ENCODE results near the gene SENP7.
A peak's percentile ranks its signal among the peaks of the same experiment; 100 is the strongest.
"Not testable (repeated sequence)": the region's sequence is repeated elsewhere in the genome, so short reads cannot be mapped to it uniquely, and the experiment has no call there.

SENP7 gene

DNA sequence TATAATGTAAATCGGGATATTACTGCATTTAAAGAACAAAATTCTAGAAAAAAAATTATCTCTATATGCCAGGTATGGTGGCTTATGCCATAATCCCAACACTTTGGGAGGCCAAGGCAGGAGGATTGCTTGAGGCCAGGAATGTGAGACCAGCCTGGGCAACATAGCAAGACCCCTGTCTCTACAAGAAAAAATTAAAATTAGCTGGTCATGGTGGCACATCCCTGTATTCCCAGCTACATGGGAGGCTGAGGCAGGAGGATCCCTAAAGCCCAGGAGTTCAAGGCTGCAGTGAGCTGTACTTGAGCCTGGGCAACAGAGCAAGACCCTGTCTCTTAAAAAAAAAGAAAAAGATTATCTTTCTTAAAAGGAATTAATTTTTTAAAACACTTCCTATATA lies 12.8 kb downstream of the SENP7 start:
- no peak overlapping the region for H3K4me3 ChIP-seq (ENCODE audit: low read length)
- TF ChIP-seq, protein P1, sequence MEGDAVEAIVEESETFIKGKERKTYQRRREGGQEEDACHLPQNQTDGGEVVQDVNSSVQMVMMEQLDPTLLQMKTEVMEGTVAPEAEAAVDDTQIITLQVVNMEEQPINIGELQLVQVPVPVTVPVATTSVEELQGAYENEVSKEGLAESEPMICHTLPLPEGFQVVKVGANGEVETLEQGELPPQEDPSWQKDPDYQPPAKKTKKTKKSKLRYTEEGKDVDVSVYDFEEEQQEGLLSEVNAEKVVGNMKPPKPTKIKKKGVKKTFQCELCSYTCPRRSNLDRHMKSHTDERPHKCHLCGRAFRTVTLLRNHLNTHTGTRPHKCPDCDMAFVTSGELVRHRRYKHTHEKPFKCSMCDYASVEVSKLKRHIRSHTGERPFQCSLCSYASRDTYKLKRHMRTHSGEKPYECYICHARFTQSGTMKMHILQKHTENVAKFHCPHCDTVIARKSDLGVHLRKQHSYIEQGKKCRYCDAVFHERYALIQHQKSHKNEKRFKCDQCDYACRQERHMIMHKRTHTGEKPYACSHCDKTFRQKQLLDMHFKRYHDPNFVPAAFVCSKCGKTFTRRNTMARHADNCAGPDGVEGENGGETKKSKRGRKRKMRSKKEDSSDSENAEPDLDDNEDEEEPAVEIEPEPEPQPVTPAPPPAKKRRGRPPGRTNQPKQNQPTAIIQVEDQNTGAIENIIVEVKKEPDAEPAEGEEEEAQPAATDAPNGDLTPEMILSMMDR (conservative IDR thresholded peaks at IDR 0.05; ENCODE audit: low read depth, low read length), result no peak
- DNase-seq (ENCODE audit: low read depth), result no peak

DNA sequence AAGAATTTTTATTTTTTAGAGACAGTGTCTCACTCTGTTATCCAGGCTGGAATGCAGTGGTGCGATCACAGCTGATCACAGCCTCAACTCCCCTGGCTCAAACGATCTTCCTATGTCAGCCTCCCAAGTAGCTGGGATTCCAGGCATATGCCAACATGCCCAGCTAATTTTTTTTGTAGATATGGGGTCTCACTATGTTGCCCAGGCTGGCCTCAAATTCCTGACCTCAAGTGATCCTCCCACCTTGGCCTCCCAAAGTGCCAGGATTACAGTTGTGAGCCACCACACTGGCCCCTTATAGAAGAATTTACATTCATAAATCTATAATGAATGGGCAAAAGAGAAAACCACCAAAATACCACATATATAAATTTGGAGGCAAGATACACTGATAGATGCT lies 15.2 kb downstream of the SENP7 start:
- TF ChIP-seq, protein P1 (conservative IDR thresholded peaks at IDR 0.05; ENCODE audit: low read depth, low read length), result no peak
- DNase-seq (ENCODE audit: low read depth), result no peak

DNA sequence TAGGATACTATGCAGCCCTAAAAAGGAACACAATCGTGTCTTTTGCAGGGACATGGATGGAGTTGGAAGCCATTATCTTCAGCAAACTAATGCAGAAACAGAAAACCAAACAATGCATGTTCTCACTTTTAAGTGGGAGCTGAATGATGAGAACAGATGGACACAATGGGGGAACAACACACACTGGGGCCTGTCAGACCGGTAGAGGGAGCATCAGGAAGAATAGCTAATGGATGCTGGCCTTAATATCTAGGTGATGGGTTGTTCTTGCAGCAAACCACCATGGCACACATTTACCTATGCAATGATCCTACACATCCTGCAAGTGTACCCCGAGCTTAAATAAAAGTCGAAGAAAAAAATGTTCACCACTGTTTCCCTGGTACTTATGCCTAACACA lies 17.5 kb downstream of the SENP7 start:
- DNase-seq (ENCODE audit: low read depth), result no peak
- H3K4me3 ChIP-seq (ENCODE audit: low read length), result no peak overlapping the region
- TF ChIP-seq, protein P1 (conservative IDR thresholded peaks at IDR 0.05; ENCODE audit: low read depth, low read length), result peak; percentile 27

More for the DNA sequence above, 15.2 kb downstream of the SENP7 start:
- H3K4me3 ChIP-seq (ENCODE audit: low read length), result no peak overlapping the region

DNA sequence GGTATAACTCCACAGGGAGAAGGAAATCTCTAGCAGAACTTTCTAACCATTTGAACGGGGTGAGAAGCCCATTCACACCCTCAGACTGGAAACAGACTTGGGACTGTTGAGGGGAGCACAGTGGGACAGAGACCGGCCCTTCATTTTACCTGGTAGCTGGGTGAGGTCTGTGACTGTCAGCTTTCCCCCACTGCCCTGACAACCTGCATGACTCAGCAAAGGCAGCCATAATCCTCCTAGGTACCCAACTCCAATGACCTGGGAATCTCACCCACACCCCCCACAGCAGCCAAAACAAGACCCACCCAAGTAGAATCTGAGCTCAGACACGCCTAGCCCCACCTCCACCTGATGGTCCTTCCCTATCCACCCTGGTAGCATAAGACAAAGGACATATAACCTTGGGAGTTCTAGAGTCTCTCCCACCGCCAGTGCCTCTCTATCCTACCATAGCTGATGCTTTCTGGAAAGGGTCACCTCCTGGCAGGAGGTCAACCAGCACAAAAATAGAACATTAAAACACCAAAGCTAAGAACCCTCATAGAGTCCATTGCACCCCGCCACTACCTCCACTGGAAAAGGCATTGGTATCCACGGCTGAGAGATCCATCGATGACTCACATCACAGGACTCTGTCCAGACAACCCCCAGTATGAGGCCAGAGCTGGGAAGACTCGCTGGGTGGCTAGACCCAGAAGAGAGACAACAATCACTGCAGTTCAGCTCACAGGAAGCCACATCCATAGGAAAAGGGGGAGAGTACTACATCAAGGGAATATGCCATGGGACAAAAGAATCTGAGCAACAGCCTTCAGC lies 28.0 kb downstream of the SENP7 start:
- no peak for DNase-seq (ENCODE audit: low read depth)
- H3K4me3 ChIP-seq (ENCODE audit: low read length), result no peak overlapping the region
- TF ChIP-seq, protein P1 (conservative IDR thresholded peaks at IDR 0.05; ENCODE audit: low read depth, low read length), result no peak

DNA sequence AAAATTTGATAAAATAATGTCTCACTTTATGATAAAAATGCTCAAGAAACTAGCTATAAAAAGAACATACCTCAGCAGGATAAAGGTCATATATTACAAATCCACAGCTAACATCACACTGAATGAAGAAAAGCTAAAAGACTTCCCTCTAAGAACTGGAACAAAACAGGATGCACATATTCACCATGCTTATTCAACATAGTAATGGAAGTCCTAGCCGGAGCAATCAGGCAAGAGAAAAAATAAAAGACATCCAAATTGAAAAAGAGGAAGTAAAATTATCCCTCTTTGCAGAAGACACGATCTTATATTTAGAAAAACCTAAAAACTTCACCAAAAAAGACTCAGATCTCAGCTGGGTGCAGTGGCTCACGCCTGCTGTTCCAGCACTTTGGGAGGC lies 34.0 kb downstream of the SENP7 start:
- no peak overlapping the region for H3K4me3 ChIP-seq (ENCODE audit: low read length)
- TF ChIP-seq, protein P1 (conservative IDR thresholded peaks at IDR 0.05; ENCODE audit: low read depth, low read length), result no peak
- DNase-seq (ENCODE audit: low read depth), result no peak

DNA sequence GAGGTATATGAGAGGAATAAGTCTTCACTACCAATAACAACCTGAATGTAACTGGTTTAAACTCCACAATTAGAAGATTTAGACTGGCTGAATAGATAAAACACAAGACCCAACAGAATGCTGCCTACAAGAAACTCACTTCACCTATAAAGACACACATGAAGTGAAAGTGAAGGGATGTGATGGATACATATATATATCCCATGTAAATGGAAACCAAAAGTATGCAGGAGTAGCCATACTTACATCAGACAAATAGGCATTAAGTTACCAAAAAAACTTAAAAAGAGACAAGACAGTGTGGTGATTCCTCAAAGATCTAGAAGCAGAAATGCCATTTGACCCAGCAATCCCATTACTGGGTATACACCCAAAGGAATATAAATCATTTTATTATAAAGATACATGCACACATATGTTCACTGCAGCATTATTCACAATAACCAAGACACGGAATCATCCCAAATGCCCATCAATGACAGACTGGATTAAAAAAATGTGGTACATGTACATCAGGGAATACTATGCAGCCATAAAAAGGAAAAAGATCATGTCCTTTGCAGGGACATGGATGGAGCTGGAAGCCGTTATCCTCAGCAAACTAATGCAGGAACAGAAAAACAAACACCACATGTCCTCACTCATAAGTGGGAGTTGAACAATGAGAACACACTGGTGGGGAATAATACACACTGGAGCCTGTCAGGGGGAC lies 38.0 kb downstream of the SENP7 start:
- not testable (repeated sequence) for DNase-seq (ENCODE audit: low read depth); H3K4me3 ChIP-seq (ENCODE audit: low read length)

DNA sequence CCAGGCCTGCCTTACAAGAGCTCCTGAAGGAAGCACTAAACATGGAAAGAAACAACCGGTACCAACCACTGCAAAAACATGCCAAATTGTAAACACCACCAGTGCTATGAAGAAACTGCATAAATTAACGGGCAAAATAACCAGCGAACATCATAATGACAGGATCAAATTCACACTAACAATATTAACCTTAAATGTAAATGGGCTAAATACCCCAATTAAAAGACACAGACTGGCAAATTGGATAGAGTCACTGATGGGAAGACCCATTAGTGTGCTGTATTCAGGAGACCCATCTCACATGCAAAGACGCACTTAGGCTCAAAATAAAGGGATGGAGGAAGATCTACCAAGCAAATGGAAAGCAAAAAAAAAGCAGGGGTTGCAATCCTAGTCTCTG lies 44.3 kb downstream of the SENP7 start:
- not testable (repeated sequence) for DNase-seq (ENCODE audit: low read depth); H3K4me3 ChIP-seq (ENCODE audit: low read length)

DNA sequence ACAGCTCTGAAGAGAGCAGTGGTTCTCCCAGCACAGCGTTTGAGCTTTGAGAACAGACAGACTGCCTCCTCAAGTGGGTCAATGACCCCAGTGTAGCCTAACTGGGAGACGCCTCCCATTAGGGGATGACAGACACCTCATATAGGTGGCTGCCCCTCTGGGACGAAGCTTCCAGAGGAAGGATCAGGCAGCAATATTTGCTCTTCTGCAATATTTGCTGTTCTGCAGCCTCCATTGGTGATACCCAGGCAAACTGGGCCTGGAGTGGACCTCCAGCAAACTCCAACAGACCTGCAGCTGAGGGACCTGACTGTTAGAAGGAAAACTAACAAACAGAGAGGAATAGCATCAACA lies 45.7 kb downstream of the SENP7 start:
- H3K4me3 ChIP-seq (ENCODE audit: low read length); DNase-seq (ENCODE audit: low read depth): not testable (repeated sequence)

All from retinal pigment epithelial cell (primary cell).